ENCODE results near the gene SLC38A11.
A peak's percentile ranks its signal among the peaks of the same experiment; 100 is the strongest.

GRCh38 chr2:164992818-164993217 lies 37.5 kb upstream of the SLC38A11 start:
- TF ChIP-seq, protein P1, sequence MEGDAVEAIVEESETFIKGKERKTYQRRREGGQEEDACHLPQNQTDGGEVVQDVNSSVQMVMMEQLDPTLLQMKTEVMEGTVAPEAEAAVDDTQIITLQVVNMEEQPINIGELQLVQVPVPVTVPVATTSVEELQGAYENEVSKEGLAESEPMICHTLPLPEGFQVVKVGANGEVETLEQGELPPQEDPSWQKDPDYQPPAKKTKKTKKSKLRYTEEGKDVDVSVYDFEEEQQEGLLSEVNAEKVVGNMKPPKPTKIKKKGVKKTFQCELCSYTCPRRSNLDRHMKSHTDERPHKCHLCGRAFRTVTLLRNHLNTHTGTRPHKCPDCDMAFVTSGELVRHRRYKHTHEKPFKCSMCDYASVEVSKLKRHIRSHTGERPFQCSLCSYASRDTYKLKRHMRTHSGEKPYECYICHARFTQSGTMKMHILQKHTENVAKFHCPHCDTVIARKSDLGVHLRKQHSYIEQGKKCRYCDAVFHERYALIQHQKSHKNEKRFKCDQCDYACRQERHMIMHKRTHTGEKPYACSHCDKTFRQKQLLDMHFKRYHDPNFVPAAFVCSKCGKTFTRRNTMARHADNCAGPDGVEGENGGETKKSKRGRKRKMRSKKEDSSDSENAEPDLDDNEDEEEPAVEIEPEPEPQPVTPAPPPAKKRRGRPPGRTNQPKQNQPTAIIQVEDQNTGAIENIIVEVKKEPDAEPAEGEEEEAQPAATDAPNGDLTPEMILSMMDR (conservative IDR thresholded peaks at IDR 0.05; ENCODE audit: low read length), result peak; percentile 65
- no peak for TF ChIP-seq EZH2phosphoT487 (IDR thresholded peaks at IDR 0.05; ENCODE audit: borderline replicate concordance)

Measured in Loucy (cell line).